Activated CD8-positive, alpha-beta memory T cell treated with anti-CD3 and anti-CD28 coated beads for 4 hours (primary cell): ENCODE measurements around the gene INS.

Source experiments
- DNase-seq, 2 donors: peaks; one replicate each; pipeline ENCODE4 v3.0.0-alpha.2; 2020; ENCODE audit warnings: low read depth in 2 of 2

INS gene

GRCh38 chr11:2114430-2115241 is 46.4 kb downstream of the INS start:
- no peak for DNase-seq

GRCh38 chr11:2113776-2114175 is 47.2 kb downstream of the INS start:
- DNase-seq = no peak

GRCh38 chr11:2110521-2110920 is 50.5 kb downstream of the INS start:
- no peak for DNase-seq
